K562 (cell line): ENCODE results near the gene OIT3. TPM values are rescaled to one million over a fixed set of nuclear protein-coding genes. Genes with fewer than 3 reads are reported as not detected.
A peak's percentile ranks its signal among the peaks of the same experiment; 100 is the strongest.

Experiments
- ARID2 ChIP-seq: fragments of 450-650 bp; IDR thresholded peaks from 2 replicates; pipeline ENCODE4 v1.6.1; 2017; ENCODE audit warnings: antibody characterized with exemption, mild to moderate bottlenecking
- CSDE1 ChIP-seq, 2 experiments: fragments of 450-650 bp; IDR thresholded peaks; 2 replicates each; pipeline ENCODE4 v1.6.1; 2016; ENCODE audit warnings: mild to moderate bottlenecking in 1 of 2
- ELF4 ChIP-seq: fragments of 450-650 bp; formaldehyde crosslinking; IDR thresholded peaks from 2 replicates; pipeline ENCODE4 v1.4.0; 2022; ENCODE audit warnings: missing genetic modification characterization
- ETV5 ChIP-seq: sonication (generic); formaldehyde crosslinking; IDR thresholded peaks from 2 replicates; pipeline ENCODE4 v1.4.0; 2020; ENCODE audit warnings: low read depth, mild to moderate bottlenecking, missing genetic modification reagents
- GABPA ChIP-seq: fragments of 200-800 bp; sonication (Bioruptor generic); conservative IDR thresholded peaks from 2 replicates; pipeline ENCODE4 v1.6.1; 2016; ENCODE audit warnings: low read depth, missing genetic modification characterization, missing compliant biosample characterization
- HDAC1 ChIP-seq, 2 experiments: fragments of 450-650 bp; IDR thresholded peaks; 2 replicates each; pipeline ENCODE4 v1.6.1; 2016 to 2017; ENCODE audit warnings: inconsistent platforms in 1 of 2, mild to moderate bottlenecking in 1 of 2, moderate library complexity in 1 of 2
- KHSRP ChIP-seq: fragments of 450-650 bp; IDR thresholded peaks from 2 replicates; pipeline ENCODE4 v1.6.1; 2017
- MTA3 ChIP-seq: fragments of 450-650 bp; formaldehyde crosslinking; IDR thresholded peaks from 2 replicates; pipeline ENCODE4 v1.6.1; 2017; ENCODE audit warnings: mild to moderate bottlenecking, borderline replicate concordance
- NFIC ChIP-seq: fragments of 450-650 bp; IDR thresholded peaks from 2 replicates; pipeline ENCODE4 v1.6.1; 2017; ENCODE audit warnings: mild to moderate bottlenecking, inconsistent platforms
- PPARD ChIP-seq: fragments of 250-450 bp; sonication (Bioruptor Pico); IDR thresholded peaks from 2 replicates; pipeline ENCODE4 v1.8.0; 2022; ENCODE audit warnings: inconsistent platforms, mild to moderate bottlenecking, moderate library complexity
- PYGO2 ChIP-seq: fragments of 450-650 bp; IDR thresholded peaks from 2 replicates; pipeline ENCODE4 v1.6.1; 2016; ENCODE audit warnings: mild to moderate bottlenecking, missing genetic modification characterization, moderate library complexity, missing compliant biosample characterization
- SAP30 ChIP-seq: fragments of 200-600 bp; sonication (generic); IDR thresholded peaks from 2 replicates; pipeline ENCODE4 v1.6.1; 2012; ENCODE audit warnings: borderline replicate concordance, low read depth, mild to moderate bottlenecking, moderate library complexity, low read length, control low read depth, inconsistent platforms; ENCODE audit not compliant: insufficient read depth, poor library complexity, severe bottlenecking
- TFAP4 ChIP-seq: sonication (generic); formaldehyde crosslinking; IDR thresholded peaks from 2 replicates; pipeline ENCODE4 v1.8.0; 2022; ENCODE audit warnings: missing genetic modification reagents, mild to moderate bottlenecking, moderate library complexity, borderline replicate concordance
- TSC22D4 ChIP-seq: fragments of 450-650 bp; IDR thresholded peaks from 2 replicates; pipeline ENCODE4 v1.6.1; 2016; ENCODE audit warnings: missing genetic modification characterization, missing biosample characterization, control low read depth
- YBX1 ChIP-seq: fragments of 450-650 bp; IDR thresholded peaks from 2 replicates; pipeline ENCODE4 v1.7.1; 2016; ENCODE audit warnings: mild to moderate bottlenecking
- ZNF431 ChIP-seq: sonication (generic); formaldehyde crosslinking; IDR thresholded peaks from 2 replicates; pipeline ENCODE4 v1.8.0; 2022; ENCODE audit warnings: mild to moderate bottlenecking, missing genetic modification reagents
- ZNF830 ChIP-seq: fragments of 250-450 bp; sonication (Bioruptor Pico); IDR thresholded peaks from 2 replicates; pipeline ENCODE4 v1.5.0; 2021; ENCODE audit warnings: mild to moderate bottlenecking
- polyA plus RNA-seq, 8 experiments: library from polyadenylated mRNA; depleted of rRNA in 4 of 8; stranded (reverse) in 5 of 8; unstranded in 3 of 8; fragments of >200 nt; fragmentation: Nextera tagmentation in 2 of 8; fragmentation: Illumina TruSeq in 1 of 8; extraction: Ambion mirVana in 2 of 8; extraction: Trizol in 1 of 8; gene quantifications; 2 replicates each; pipeline versions ENCODE4 v1.2.1 to v1.2.3, GENCODE V29; 2011 to 2014; ENCODE audit warnings: inconsistent platforms in 1 of 8, missing spikeins in 1 of 8
- total RNA-seq, 7 experiments: library from RNA; depleted of rRNA in 6 of 7; stranded (reverse); fragments of >200 nt in 6 of 7; fragmentation: Illumina TruSeq in 2 of 7; extraction: Trizol in 2 of 7; gene quantifications; 2 replicates each; pipeline versions ENCODE4 v1.2.1 to v1.2.3, GENCODE V29; 2011 to 2021; ENCODE audit warnings: low replicate concordance in 1 of 7
- TF ChIP-seq, protein P1 (sequence below): fragments of 450-650 bp; IDR thresholded peaks from 2 replicates; pipeline ENCODE4 v1.6.1; 2016; ENCODE audit warnings: mild to moderate bottlenecking, moderate library complexity

OIT3 gene
- total and polyA plus RNA-seq, 9 of the 15 experiments (the other 6 are each of a cell fraction or from before 2014, with no cell fraction given), result not detected

DNA sequence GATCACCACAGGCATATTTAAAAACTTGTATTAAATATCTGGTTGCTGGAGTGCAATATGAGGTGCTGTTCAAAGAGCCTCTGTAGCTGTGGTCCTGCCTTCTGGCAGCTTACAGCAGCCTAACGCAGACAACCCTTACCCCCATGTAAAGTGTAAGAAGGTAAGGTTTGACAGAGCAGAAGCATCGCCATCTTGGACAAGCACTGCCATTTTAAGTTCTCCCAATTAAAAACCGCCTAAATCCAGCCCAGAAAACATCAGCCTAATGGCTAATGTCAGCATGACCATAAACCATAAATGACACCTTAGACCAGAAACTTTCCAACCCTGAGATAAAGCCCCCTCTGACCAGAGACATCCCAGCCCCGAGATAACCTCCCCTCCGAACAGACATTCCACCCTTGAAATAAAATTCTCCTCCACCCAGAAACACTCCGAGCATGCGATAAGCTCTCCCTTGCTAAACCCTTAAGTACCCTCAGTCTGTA is 5.3 kb upstream of the OIT3 start (continued):
- TF ChIP-seq, protein P1, sequence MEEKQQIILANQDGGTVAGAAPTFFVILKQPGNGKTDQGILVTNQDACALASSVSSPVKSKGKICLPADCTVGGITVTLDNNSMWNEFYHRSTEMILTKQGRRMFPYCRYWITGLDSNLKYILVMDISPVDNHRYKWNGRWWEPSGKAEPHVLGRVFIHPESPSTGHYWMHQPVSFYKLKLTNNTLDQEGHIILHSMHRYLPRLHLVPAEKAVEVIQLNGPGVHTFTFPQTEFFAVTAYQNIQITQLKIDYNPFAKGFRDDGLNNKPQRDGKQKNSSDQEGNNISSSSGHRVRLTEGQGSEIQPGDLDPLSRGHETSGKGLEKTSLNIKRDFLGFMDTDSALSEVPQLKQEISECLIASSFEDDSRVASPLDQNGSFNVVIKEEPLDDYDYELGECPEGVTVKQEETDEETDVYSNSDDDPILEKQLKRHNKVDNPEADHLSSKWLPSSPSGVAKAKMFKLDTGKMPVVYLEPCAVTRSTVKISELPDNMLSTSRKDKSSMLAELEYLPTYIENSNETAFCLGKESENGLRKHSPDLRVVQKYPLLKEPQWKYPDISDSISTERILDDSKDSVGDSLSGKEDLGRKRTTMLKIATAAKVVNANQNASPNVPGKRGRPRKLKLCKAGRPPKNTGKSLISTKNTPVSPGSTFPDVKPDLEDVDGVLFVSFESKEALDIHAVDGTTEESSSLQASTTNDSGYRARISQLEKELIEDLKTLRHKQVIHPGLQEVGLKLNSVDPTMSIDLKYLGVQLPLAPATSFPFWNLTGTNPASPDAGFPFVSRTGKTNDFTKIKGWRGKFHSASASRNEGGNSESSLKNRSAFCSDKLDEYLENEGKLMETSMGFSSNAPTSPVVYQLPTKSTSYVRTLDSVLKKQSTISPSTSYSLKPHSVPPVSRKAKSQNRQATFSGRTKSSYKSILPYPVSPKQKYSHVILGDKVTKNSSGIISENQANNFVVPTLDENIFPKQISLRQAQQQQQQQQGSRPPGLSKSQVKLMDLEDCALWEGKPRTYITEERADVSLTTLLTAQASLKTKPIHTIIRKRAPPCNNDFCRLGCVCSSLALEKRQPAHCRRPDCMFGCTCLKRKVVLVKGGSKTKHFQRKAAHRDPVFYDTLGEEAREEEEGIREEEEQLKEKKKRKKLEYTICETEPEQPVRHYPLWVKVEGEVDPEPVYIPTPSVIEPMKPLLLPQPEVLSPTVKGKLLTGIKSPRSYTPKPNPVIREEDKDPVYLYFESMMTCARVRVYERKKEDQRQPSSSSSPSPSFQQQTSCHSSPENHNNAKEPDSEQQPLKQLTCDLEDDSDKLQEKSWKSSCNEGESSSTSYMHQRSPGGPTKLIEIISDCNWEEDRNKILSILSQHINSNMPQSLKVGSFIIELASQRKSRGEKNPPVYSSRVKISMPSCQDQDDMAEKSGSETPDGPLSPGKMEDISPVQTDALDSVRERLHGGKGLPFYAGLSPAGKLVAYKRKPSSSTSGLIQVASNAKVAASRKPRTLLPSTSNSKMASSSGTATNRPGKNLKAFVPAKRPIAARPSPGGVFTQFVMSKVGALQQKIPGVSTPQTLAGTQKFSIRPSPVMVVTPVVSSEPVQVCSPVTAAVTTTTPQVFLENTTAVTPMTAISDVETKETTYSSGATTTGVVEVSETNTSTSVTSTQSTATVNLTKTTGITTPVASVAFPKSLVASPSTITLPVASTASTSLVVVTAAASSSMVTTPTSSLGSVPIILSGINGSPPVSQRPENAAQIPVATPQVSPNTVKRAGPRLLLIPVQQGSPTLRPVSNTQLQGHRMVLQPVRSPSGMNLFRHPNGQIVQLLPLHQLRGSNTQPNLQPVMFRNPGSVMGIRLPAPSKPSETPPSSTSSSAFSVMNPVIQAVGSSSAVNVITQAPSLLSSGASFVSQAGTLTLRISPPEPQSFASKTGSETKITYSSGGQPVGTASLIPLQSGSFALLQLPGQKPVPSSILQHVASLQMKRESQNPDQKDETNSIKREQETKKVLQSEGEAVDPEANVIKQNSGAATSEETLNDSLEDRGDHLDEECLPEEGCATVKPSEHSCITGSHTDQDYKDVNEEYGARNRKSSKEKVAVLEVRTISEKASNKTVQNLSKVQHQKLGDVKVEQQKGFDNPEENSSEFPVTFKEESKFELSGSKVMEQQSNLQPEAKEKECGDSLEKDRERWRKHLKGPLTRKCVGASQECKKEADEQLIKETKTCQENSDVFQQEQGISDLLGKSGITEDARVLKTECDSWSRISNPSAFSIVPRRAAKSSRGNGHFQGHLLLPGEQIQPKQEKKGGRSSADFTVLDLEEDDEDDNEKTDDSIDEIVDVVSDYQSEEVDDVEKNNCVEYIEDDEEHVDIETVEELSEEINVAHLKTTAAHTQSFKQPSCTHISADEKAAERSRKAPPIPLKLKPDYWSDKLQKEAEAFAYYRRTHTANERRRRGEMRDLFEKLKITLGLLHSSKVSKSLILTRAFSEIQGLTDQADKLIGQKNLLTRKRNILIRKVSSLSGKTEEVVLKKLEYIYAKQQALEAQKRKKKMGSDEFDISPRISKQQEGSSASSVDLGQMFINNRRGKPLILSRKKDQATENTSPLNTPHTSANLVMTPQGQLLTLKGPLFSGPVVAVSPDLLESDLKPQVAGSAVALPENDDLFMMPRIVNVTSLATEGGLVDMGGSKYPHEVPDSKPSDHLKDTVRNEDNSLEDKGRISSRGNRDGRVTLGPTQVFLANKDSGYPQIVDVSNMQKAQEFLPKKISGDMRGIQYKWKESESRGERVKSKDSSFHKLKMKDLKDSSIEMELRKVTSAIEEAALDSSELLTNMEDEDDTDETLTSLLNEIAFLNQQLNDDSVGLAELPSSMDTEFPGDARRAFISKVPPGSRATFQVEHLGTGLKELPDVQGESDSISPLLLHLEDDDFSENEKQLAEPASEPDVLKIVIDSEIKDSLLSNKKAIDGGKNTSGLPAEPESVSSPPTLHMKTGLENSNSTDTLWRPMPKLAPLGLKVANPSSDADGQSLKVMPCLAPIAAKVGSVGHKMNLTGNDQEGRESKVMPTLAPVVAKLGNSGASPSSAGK, result no peak
- TF ChIP-seq ARID2, result no peak
- TF ChIP-seq ELF4 (CRISPR knock-in tag), result peak; percentile 89
- no peak for TF ChIP-seq PYGO2 (tag)
- no peak for TF ChIP-seq YBX1
- no peak for TF ChIP-seq SAP30
- no peak for TF ChIP-seq TFAP4 (CRISPR knock-in tag)
- no peak for TF ChIP-seq MTA3
- peak in 1 of 2 experiments; percentile 52; a peak in 1 of 4 replicates for TF ChIP-seq HDAC1 (IDR thresholded peaks at IDR 0.05)
- TF ChIP-seq TSC22D4 (tag), result no peak
- TF ChIP-seq PPARD (CRISPR knock-in tag), result no peak
- TF ChIP-seq ZNF830 (CRISPR knock-in tag), result no peak
- TF ChIP-seq NFIC, result no peak
- no peak for TF ChIP-seq GABPA (tag)
- TF ChIP-seq KHSRP, result no peak
- no peak for TF ChIP-seq CSDE1 (IDR thresholded peaks at IDR 0.05)
- TF ChIP-seq ETV5 (CRISPR knock-in tag), result no peak
- no peak for TF ChIP-seq ZNF431 (CRISPR knock-in tag)
